K562 (cell line): ENCODE data around the gene GTPBP2. TPM values are rescaled to one million over a fixed set of nuclear protein-coding genes. Genes with fewer than 3 reads are reported as not detected.
A peak's percentile ranks its signal among the peaks of the same experiment; 100 is the strongest.

Source experiments
- ATAC-seq: fragments of 200-7000 bp; cut with Tn5 transposase; 3 replicates; pipeline ENCODE4 v1.9.1; 2020; ENCODE audit warnings: moderate library complexity
- BruUV-seq: library from RNA; stranded (reverse); fragments of 400-500 nt; replicated peaks from 2 replicates; lab custom pipeline; 2021; lab: Mats Ljungman, UMichigan
- CTCF ChIA-PET: fragments of 300-600 bp; formaldehyde crosslinking; extraction: SDS; loops from one replicate; lab custom pipeline; 2021; ENCODE audit warnings: low intra/inter-chr PET ratio; lab: Yijun Ruan, JAX
- POLR2A ChIA-PET: fragments of 300-600, 350-650 bp; sonication (Branson Sonifier 250); formaldehyde crosslinking; extraction: SDS; loops from one replicate; lab custom pipeline; 2021; ENCODE audit warnings: antibody characterized with exemption, inconsistent platforms; lab: Yijun Ruan, JAX
- DNase-seq, 4 experiments: peaks; one replicate each; pipeline versions ENCODE4 v3.0.0 to v3.0.0-alpha.2; 2011 to 2018; ENCODE audit warnings: low spot score in 3 of 4, mixed read lengths in 3 of 4; ENCODE audit errors: extremely low read depth in 1 of 4
- FAIRE-seq: peaks from 2 replicates; lab custom pipeline; 2011; peaks lifted over from hg19 to GRCh38; lab: Jason Lieb, UNC
- H2AFZ ChIP-seq: 2 replicates; pipeline ENCODE4 v1.6.0; 2011; ENCODE audit warnings: low read depth, low read length, control low read depth, inconsistent platforms
- H3K27ac ChIP-seq: fragments of 200-600 bp; 3 replicates; pipeline ENCODE4 v1.8.0; 2011; ENCODE audit warnings: low read depth, mild to moderate bottlenecking, control low read depth, inconsistent platforms, low read length, moderate library complexity, mixed read lengths; ENCODE audit errors: extremely low read depth
- H3K27me3 ChIP-seq, 2 experiments: fragments of 300-600 bp in 1 of 2; 2 replicates in 1 of 2; 3 replicates in 1 of 2; pipeline versions ENCODE4 v1.6.0 to v1.8.0; 2011; ENCODE audit warnings: inconsistent platforms in 2 of 2, low read length in 2 of 2, mild to moderate bottlenecking in 1 of 2, mixed read lengths in 1 of 2, moderate library complexity in 1 of 2; ENCODE audit not compliant: control insufficient read depth in 2 of 2, insufficient read depth in 2 of 2
- H3K36me3 ChIP-seq: fragments of 300-600 bp; 3 replicates; pipeline ENCODE4 v1.8.0; 2011; ENCODE audit warnings: mild to moderate bottlenecking, low read length, inconsistent platforms; ENCODE audit not compliant: control insufficient read depth, insufficient read depth
- H3K4me1 ChIP-seq, 2 experiments: fragments of 200-600 bp in 1 of 2; replicated peaks in 1 of 2; 2 replicates in 1 of 2; 3 replicates in 1 of 2; pipeline versions ENCODE4 v1.5.1 to v1.8.0; 2011; ENCODE audit warnings: inconsistent platforms in 2 of 2, low read length in 2 of 2, mild to moderate bottlenecking in 1 of 2, mixed read lengths in 1 of 2, moderate library complexity in 1 of 2; ENCODE audit not compliant: control insufficient read depth in 2 of 2, insufficient read depth in 2 of 2
- H3K4me2 ChIP-seq: 2 replicates; pipeline ENCODE4 v1.6.1; 2011; ENCODE audit warnings: low read length, control low read depth, inconsistent platforms, mixed read lengths; ENCODE audit not compliant: insufficient read depth
- H3K4me3 ChIP-seq: fragments of 200-600 bp; sonication (generic), shearing (Covaris generic); 2 replicates; pipeline ENCODE4 v1.5.1; 2016; ENCODE audit warnings: control low read depth, inconsistent platforms
- H3K79me2 ChIP-seq: fragments of 200-600 bp; 3 replicates; pipeline ENCODE4 v1.8.0; 2011; ENCODE audit warnings: low read length, inconsistent platforms; ENCODE audit not compliant: control insufficient read depth, insufficient read depth
- H3K9ac ChIP-seq, 2 experiments: 2 replicates each; pipeline versions ENCODE4 v1.6.0 to v1.6.1; 2011; ENCODE audit warnings: low read depth in 2 of 2, low read length in 2 of 2, control low read depth in 1 of 2, inconsistent platforms in 1 of 2, mild to moderate bottlenecking in 1 of 2, mixed read lengths in 1 of 2; ENCODE audit not compliant: insufficient read depth in 1 of 2
- H3K9me1 ChIP-seq: one replicate; pipeline ENCODE4 v1.6.0; 2011; ENCODE audit warnings: inconsistent platforms, mild to moderate bottlenecking, low read length, moderate library complexity; ENCODE audit not compliant: control insufficient read depth, insufficient read depth
- H3K9me3 ChIP-seq: replicated peaks from 2 replicates; pipeline ENCODE4 v1.5.1; 2011; ENCODE audit warnings: low read depth, low read length, inconsistent platforms; ENCODE audit not compliant: control insufficient read depth, insufficient read depth
- H4K20me1 ChIP-seq: replicated peaks from 2 replicates; pipeline ENCODE4 v1.6.1; 2011; ENCODE audit warnings: low read length, inconsistent platforms, mixed read lengths; ENCODE audit not compliant: control insufficient read depth, insufficient read depth
- ARHGAP35 ChIP-seq: fragments of 450-650 bp; IDR thresholded peaks from 2 replicates; pipeline ENCODE4 v1.6.1; 2018; ENCODE audit not compliant: partially characterized antibody
- ATF1 ChIP-seq, 2 experiments: fragments of 450-650 bp in 1 of 2; IDR thresholded peaks; 2 replicates each; pipeline ENCODE4 v1.6.1; 2016; ENCODE audit warnings: missing compliant biosample characterization in 1 of 2, missing genetic modification characterization in 1 of 2
- POLR2A ChIP-seq: fragments of 450-650 bp; conservative IDR thresholded peaks from 2 replicates; pipeline ENCODE4 v1.6.1; 2016
- POLR2AphosphoS5 ChIP-seq: IDR thresholded peaks from 2 replicates; pipeline ENCODE4 v1.6.1; 2011; ENCODE audit warnings: mild to moderate bottlenecking, low read depth, low read length, moderate library complexity; ENCODE audit not compliant: control insufficient read depth, insufficient read depth
- POLR2G ChIP-seq: fragments of 200-400 bp; formaldehyde crosslinking; IDR thresholded peaks from 2 replicates; pipeline ENCODE4 v1.6.1; 2017; ENCODE audit warnings: low read depth, mild to moderate bottlenecking, antibody characterized with exemption, low read length, moderate library complexity
- PPARD ChIP-seq: fragments of 250-450 bp; sonication (Bioruptor Pico); IDR thresholded peaks from 2 replicates; pipeline ENCODE4 v1.8.0; 2022; ENCODE audit warnings: inconsistent platforms, mild to moderate bottlenecking, moderate library complexity
- RBFOX2 ChIP-seq: fragments of 200-400 bp; formaldehyde crosslinking; IDR thresholded peaks from 2 replicates; pipeline ENCODE4 v1.6.1; 2017; ENCODE audit warnings: low read depth, mild to moderate bottlenecking, low read length, moderate library complexity
- SMAD1 ChIP-seq: fragments of 150-350 bp; IDR thresholded peaks from 2 replicates; pipeline ENCODE4 v1.6.1; 2014; ENCODE audit warnings: low read length, low read depth; ENCODE audit not compliant: partially characterized antibody
- SUPT5H ChIP-seq: fragments of 450-650 bp; IDR thresholded peaks from 2 replicates; pipeline ENCODE4 v1.6.1; 2016
- TAL1 ChIP-seq: fragments of 450-650 bp; IDR thresholded peaks from 2 replicates; pipeline ENCODE4 v1.6.1; 2016; ENCODE audit warnings: mild to moderate bottlenecking
- WHSC1 ChIP-seq: IDR thresholded peaks from one replicate; pipeline ENCODE4 v1.6.1; 2012; ENCODE audit warnings: low read length, control low read depth, inconsistent platforms
- ZNF57 ChIP-seq: fragments of 450-650 bp; formaldehyde crosslinking; IDR thresholded peaks from 2 replicates; pipeline ENCODE4 v1.4.0; 2020; ENCODE audit warnings: mild to moderate bottlenecking, moderate library complexity
- ZNF699 ChIP-seq: fragments of 250-450 bp; sonication (Bioruptor Pico); IDR thresholded peaks from 2 replicates; pipeline ENCODE4 v1.8.0; 2021; ENCODE audit warnings: mild to moderate bottlenecking, moderate library complexity; ENCODE audit not compliant: insufficient replicate concordance
- WGBS: fragments of 100-300 bp; shearing (Covaris generic); methylation state at CpG from one replicate; pipeline ENCODE4 v1.1.6; 2016; ENCODE audit warnings: low coverage, mixed read lengths; ENCODE audit not compliant: insufficient coverage; ENCODE audit errors: missing lambda C conversion rate; 5-methylcytosine and 5-hydroxymethylcytosine counted together
- in situ Hi-C: fragments of 300-500 bp; cut with MboI; formaldehyde crosslinking; loops from 4 replicates; pipeline ENCODE4 v1.15.0; 2018; ENCODE audit warnings: inconsistent platforms, mixed read lengths
- intact Hi-C: fragments of 100-400 bp; cut with micrococcal nuclease; formaldehyde crosslinking; loops from 2 replicates; pipeline ENCODE4 v1.14.2; 2022
- polyA plus RNA-seq, 8 experiments: library from polyadenylated mRNA; depleted of rRNA in 4 of 8; stranded (reverse) in 5 of 8; unstranded in 3 of 8; fragments of >200 nt; fragmentation: Nextera tagmentation in 2 of 8; fragmentation: Illumina TruSeq in 1 of 8; extraction: Ambion mirVana in 2 of 8; extraction: Trizol in 1 of 8; gene quantifications; 2 replicates each; pipeline versions ENCODE4 v1.2.1 to v1.2.3, GENCODE V29; 2011 to 2014; ENCODE audit warnings: inconsistent platforms in 1 of 8, missing spikeins in 1 of 8
- total RNA-seq, 7 experiments: library from RNA; depleted of rRNA in 6 of 7; stranded (reverse); fragments of >200 nt in 6 of 7; fragmentation: Illumina TruSeq in 2 of 7; extraction: Trizol in 2 of 7; gene quantifications; 2 replicates each; pipeline versions ENCODE4 v1.2.1 to v1.2.3, GENCODE V29; 2011 to 2021; ENCODE audit warnings: low replicate concordance in 1 of 7
- TF ChIP-seq, protein P1 (sequence below): fragments of 250-450 bp; sonication (Bioruptor Pico); IDR thresholded peaks from 2 replicates; pipeline ENCODE4 v1.5.0; 2021
- TF ChIP-seq, protein P2 (sequence below), 2 experiments: fragments of 200-800 bp in 1 of 2; sonication (Bioruptor generic) in 1 of 2; sonication (generic) in 1 of 2; formaldehyde crosslinking in 1 of 2; IDR thresholded peaks in 1 of 2; conservative IDR thresholded peaks in 1 of 2; 2 replicates each; pipeline versions ENCODE4 v1.5.0 to v1.6.1; 2016 to 2020; ENCODE audit warnings: missing compliant biosample characterization in 1 of 2, missing genetic modification characterization in 1 of 2, missing genetic modification reagents in 1 of 2
- TF ChIP-seq, protein P3 (sequence below): fragments of 250-450 bp; sonication (Bioruptor Pico); IDR thresholded peaks from 2 replicates; pipeline ENCODE4 v1.8.0; 2021; ENCODE audit warnings: moderate library complexity, mild to moderate bottlenecking, inconsistent platforms
- TF ChIP-seq, protein P4 (sequence below): fragments of 450-650 bp; IDR thresholded peaks from 2 replicates; pipeline ENCODE4 v1.6.1; 2017; ENCODE audit warnings: antibody characterized with exemption
- TF ChIP-seq, protein P5 (sequence below): fragments of 250-450 bp; sonication (Bioruptor Pico); IDR thresholded peaks from 2 replicates; pipeline ENCODE4 v1.8.0; 2022; ENCODE audit warnings: moderate library complexity, mild to moderate bottlenecking, inconsistent platforms

Gene GTPBP2
- total and polyA plus RNA-seq, 9 of the 15 experiments (the other 6 are each of a cell fraction or from before 2014, with no cell fraction given), result 48.4 to 196 (median 111) TPM

DNA sequence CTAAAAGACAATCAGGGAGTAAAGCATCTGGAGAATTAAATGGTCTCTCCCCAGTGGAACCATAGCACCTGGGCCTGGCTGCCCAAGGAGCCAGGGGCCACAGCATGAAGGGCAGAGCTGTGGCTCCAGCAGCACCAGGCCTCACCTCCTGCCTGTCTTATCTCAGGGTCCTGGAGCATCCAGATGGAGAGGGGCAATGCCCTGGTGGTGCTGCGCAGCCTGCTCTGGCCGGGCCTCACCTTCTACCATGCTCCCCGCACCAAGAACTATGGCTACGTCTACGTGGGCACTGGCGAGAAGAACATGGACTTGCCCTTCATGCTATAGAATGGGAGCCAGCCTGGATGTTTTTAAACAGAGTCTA is 41.5 kb upstream of the GTPBP2 start:
- Histone ChIP-seq H3K79me2 (no peaks in the 10 kb centered on the region), H3K27me3 (no peaks in the 10 kb centered on the region), H2AFZ (no peak overlapping the region), H3K9me1 (peaks cover 12% of the 10 kb centered on the region), H3K4me3 (no peak overlapping the region), H3K9ac (peak overlapping the region in 1 of 2 experiments; percentile 82; a peak in 2 of 4 replicates), H4K20me1 (no peaks in the 10 kb centered on the region; the same call in 1 of the 2 replicates), H3K27ac (no peak overlapping the region; the same call in 2 of the 3 replicates), H3K4me1 (peaks cover 40 to 42% of the 10 kb centered on the region in 2 experiments), H3K9me3 (no peaks in the 10 kb centered on the region), H3K4me2 (no peak overlapping the region), H3K36me3 (peaks cover 52% of the 10 kb centered on the region)
- in situ Hi-C loops (no loop called here), intact Hi-C loops (no loop called here)
- 84% methylated on average over 6 of the region's 6 CpGs for WGBS
- BruUV-seq, result no TSS peak
- ATAC-seq (no peak), FAIRE-seq (no peak), DNase-seq (no peak)
- CTCF ChIA-PET, result no interaction called here
- POLR2A ChIA-PET, result interaction anchor here (0.6 to 6.0 kb wide), 21 partner anchors 7 to 585 kb away, joined by 3 to 32 read pairs (median 4); partner anchors contain the start of genes GTPBP2, MRPS18A and RSPH9
- TF ChIP-seq, protein P1, sequence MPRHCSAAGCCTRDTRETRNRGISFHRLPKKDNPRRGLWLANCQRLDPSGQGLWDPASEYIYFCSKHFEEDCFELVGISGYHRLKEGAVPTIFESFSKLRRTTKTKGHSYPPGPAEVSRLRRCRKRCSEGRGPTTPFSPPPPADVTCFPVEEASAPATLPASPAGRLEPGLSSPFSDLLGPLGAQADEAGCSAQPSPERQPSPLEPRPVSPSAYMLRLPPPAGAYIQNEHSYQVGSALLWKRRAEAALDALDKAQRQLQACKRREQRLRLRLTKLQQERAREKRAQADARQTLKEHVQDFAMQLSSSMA (CRISPR knock-in tag), result no peak
- TF ChIP-seq, protein P2, sequence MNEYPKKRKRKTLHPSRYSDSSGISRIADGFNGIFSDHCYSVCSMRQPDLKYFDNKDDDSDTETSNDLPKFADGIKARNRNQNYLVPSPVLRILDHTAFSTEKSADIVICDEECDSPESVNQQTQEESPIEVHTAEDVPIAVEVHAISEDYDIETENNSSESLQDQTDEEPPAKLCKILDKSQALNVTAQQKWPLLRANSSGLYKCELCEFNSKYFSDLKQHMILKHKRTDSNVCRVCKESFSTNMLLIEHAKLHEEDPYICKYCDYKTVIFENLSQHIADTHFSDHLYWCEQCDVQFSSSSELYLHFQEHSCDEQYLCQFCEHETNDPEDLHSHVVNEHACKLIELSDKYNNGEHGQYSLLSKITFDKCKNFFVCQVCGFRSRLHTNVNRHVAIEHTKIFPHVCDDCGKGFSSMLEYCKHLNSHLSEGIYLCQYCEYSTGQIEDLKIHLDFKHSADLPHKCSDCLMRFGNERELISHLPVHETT (CRISPR knock-in tag; conservative IDR thresholded peaks at IDR 0.05 in 1 of 2, IDR thresholded peaks at IDR 0.05 in 1 of 2), result no peak
- TF ChIP-seq ZNF57 (CRISPR knock-in tag), result 0 out of 2 replicates have a peak, but pooled peaks have one; percentile 13
- TF ChIP-seq ZNF699 (CRISPR knock-in tag), result no peak
- TF ChIP-seq POLR2AphosphoS5, result 0 out of 2 replicates have a peak, but pooled peaks have one; percentile 9
- TF ChIP-seq, protein P3, sequence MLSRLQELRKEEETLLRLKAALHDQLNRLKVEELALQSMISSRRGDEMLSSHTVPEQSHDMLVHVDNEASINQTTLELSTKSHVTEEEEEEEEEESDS, result no peak
- 0 out of 2 replicates have a peak, but pooled peaks have one; percentile 8 for TF ChIP-seq SUPT5H
- no peak for TF ChIP-seq SMAD1
- no peak for TF ChIP-seq PPARD (CRISPR knock-in tag)
- TF ChIP-seq, protein P4, sequence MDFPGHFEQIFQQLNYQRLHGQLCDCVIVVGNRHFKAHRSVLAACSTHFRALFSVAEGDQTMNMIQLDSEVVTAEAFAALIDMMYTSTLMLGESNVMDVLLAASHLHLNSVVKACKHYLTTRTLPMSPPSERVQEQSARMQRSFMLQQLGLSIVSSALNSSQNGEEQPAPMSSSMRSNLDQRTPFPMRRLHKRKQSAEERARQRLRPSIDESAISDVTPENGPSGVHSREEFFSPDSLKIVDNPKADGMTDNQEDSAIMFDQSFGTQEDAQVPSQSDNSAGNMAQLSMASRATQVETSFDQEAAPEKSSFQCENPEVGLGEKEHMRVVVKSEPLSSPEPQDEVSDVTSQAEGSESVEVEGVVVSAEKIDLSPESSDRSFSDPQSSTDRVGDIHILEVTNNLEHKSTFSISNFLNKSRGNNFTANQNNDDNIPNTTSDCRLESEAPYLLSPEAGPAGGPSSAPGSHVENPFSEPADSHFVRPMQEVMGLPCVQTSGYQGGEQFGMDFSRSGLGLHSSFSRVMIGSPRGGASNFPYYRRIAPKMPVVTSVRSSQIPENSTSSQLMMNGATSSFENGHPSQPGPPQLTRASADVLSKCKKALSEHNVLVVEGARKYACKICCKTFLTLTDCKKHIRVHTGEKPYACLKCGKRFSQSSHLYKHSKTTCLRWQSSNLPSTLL, result no peak
- 0 out of 2 replicates have a peak, but pooled peaks have one; percentile 6 for TF ChIP-seq POLR2A
- peak; percentile 76 for TF ChIP-seq WHSC1
- no peak for TF ChIP-seq ATF1 (CRISPR knock-in tag; IDR thresholded peaks at IDR 0.05)
- no peak for TF ChIP-seq ATF1 (tag; IDR thresholded peaks at IDR 0.05)
- no peak for TF ChIP-seq ARHGAP35
- TF ChIP-seq, protein P5, sequence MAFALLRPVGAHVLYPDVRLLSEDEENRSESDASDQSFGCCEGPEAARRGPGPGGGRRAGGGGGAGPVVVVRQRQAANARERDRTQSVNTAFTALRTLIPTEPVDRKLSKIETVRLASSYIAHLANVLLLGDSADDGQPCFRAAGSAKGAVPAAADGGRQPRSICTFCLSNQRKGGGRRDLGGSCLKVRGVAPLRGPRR (CRISPR knock-in tag), result no peak
- 0 out of 2 replicates have a peak, but pooled peaks have one; percentile 5 for TF ChIP-seq RBFOX2
- no peak for TF ChIP-seq TAL1
- peak; percentile 51 for TF ChIP-seq POLR2G
